ENCODE results near the gene ZNF69. TPM values are rescaled to one million over a fixed set of nuclear protein-coding genes. Genes with fewer than 3 reads are reported as not detected.
"Not testable (repeated sequence)": the region's sequence is repeated elsewhere in the genome, so short reads cannot be mapped to it uniquely, and the experiment has no call there.

The ZNF69 gene
- total RNA-seq = 1 to 10 TPM; 4.4 to 4.5 TPM
- long read RNA-seq = 0 reads

DNA sequence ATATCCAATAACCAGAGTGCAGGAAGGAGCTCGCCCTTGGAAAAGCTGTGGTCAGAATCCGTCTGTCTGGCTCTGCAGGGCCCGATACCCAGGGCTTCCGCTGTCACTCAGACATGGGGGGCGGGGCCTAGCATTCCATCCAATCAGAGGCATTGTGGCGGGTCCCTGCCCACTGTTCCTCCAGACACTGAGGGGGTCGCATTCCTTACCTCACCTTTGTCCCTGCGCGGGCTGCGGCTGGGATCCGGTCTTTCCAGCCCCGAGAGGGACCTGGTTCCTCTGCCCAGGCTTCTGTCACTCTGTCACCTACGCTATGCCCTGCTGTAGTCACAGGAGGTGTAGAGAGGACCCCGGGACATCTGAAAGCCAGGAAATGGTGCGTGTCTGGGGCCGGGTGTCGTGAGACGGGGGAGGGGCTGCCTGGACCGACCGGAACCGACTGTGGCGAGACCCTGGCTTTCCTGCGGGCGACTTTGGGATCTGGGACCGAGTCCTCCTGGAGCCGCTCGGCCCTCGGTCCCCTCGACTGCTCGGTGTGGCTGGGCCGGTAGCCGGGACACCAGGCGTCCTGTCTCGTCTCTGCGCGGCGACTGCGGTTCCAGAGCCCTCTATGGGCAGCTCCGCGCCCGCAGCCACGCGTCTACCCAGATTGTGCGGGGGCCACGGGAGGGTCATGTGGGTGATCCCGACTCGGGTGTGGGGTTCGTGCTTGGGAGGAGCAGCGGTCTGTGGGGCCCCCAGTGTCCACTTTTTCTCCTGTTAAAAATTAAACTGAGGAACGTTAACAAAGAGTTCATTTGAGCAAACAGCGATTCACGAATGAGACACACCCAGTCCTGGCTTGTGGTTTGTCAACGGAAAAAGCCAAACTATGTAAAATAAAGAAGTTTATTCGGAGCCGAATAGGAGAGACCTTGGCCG is at the start of gene ZNF69:
Gene ZNF69, plus strand, starts transcription at position 172 of the 921 bp plus-strand sequence. Its CDS starts 142 bp downstream, at position 314.
- ATAC-seq = peak; percentile 97 to 100
- DNase-seq = peak; percentile 93
- intact Hi-C loops (cut with DNase I) = loop anchor here in 1 of 2 donors (10.0 kb wide), 1 partner anchor 97 kb away; no protein-coding TSS in a partner anchor

DNA sequence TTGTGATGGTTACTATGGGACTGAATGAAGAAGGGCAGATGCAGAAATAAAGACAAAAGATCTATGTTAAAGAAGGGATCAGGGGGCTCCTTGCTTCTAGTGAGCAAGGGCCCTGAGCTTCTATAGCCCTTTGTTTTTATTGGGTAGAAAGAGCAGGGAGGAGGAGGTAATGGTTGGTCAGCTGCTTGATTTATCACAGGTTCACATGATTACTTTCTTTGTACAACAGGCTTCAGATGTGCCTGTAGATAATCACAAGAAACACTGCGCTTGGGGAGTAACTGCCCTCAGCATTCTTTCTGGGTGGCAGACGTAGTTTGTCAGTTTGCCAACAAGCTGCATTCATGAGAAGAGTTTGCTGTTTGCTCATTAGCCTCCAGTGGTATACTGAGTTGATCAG is 43.9 kb upstream of the ZNF69 start:
- ATAC-seq (no peak), DNase-seq (no peak)
- intact Hi-C loops (cut with DNase I) = no loop called here

DNA sequence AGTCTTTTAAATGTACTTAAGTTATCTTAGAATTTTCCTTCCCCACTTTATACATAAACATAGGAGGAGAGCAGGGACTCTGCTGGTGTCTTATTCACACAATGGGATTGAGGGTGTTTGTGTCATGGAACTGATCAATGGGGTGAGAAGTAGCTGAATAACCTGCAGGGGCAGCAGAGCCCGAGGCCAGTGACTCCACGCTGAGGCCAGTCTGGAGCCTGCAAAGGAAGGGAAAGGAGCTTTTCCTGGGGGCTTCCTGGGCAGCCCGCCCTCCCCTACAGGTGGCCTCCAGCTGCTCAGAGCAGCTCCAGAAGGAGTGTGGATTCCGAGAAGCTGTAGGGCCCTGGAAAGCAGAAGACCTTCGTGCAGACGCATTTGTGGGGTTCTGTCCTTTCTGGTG is 40.0 kb upstream of the ZNF69 start:
- intact Hi-C loops (cut with DNase I); ATAC-seq; DNase-seq: not testable (repeated sequence)

DNA sequence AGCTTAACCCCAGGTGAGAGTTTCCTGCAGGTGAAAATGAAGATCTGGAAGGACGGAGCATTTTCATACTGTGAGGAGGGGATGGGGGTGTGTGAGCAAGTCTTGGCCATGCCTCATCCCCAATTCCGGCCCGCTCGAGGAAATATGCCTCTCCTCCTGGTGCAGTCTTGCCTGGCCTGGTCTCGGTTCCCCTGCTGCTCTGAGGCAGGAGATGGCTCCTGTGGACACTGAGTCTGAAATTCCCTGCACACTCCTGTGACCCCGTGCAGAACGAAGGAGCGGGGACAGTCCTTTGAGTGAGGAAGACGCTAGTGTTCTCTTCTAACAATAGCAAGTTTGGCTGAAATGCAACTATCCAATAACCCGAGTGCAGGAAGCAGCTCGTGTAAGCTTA is 39.4 kb upstream of the ZNF69 start:
- ATAC-seq = no peak
- DNase-seq = no peak
- intact Hi-C loops (cut with DNase I) = no loop called here

DNA sequence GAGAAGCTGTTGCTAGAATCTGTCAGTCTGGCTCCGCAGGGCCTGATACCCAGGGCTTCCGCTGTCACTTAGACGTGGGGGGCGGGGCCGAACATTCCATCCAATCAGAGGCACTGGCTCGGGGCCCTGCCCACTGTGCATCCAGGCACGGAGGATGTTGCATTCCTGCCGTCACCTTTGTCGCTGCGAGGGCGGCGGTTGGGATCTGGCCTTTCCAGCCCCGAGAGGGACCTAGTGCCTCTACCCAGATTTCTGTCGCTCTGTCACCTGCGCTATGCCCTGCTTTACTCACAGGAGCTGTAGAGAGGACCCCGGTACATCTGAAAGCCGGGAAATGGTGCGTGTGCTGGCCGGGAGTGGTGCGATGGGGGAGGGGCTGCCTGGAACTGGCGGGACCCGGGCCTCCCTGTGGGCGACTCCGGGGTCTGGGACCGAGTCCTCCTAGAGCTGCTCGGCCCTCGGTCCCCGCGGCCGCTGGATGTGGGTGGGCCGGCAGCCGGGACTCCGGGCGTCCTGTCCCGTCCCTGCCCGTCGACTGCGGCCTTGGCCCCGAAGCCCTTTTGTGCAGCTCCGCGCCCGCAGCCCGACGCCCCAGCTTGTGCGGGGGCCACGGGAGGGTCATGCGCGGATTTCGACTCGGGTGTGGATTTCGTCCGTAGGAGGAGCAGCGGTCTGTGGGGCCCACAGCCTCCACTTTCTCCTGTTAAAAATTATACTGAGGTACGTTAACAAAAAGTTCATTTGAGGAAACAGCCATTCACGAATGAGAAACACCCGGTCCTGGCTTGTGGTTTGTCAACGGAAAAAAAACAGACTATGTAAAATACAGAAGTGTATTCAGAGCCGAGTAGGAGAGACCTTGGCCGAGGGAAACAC is 38.8 kb upstream of the ZNF69 start, which contains the start of gene ZNF439:
Gene ZNF439, plus strand, starts transcription at position 133 of the 876 bp plus-strand sequence. Its CDS starts 142 bp downstream, at position 275.
- ATAC-seq = peak; percentile 100
- intact Hi-C loops (cut with DNase I) = no loop called here
- DNase-seq = peak; percentile 95

DNA sequence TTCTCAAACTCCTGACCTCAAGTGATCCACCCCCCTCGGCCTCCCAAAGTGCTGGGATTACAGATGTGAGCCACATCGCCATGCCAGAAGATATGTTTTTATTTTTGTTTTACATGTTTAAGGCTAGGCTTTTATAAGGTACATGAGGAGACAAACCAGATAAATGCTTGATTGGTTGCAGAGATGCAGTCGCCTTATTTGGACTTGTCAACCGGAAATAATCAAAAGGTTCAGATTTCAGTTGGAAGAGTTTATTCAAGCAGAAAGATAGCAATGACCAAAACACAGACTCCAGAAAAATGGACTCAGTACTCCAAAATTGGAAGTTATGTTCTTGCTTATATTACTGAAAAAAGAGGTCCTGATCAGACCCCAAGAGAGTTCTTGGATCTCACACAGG is 37.3 kb upstream of the ZNF69 start:
- ATAC-seq; intact Hi-C loops (cut with DNase I); DNase-seq: not testable (repeated sequence)

DNA sequence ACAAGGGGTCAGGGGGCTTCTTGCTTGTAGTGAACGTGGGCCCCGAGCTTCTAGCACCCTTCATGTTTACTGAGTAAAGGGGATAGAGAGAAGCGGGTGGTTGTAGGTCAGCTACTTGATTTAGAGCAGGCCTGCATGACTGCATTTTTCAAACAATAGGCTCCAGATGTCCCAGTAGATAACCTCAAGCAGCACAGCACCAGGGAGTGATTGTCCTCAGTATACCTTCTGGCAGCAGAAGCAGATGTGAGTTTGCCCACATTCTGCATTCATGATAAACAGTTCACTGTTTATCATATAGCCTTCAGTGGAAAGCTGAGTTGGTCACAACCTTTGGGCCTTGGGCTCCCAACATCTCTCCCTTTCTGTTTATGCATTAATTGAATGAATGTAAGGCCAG is 34.2 kb upstream of the ZNF69 start:
- ATAC-seq (no peak), DNase-seq (no peak)
- intact Hi-C loops (cut with DNase I) = no loop called here

DNA sequence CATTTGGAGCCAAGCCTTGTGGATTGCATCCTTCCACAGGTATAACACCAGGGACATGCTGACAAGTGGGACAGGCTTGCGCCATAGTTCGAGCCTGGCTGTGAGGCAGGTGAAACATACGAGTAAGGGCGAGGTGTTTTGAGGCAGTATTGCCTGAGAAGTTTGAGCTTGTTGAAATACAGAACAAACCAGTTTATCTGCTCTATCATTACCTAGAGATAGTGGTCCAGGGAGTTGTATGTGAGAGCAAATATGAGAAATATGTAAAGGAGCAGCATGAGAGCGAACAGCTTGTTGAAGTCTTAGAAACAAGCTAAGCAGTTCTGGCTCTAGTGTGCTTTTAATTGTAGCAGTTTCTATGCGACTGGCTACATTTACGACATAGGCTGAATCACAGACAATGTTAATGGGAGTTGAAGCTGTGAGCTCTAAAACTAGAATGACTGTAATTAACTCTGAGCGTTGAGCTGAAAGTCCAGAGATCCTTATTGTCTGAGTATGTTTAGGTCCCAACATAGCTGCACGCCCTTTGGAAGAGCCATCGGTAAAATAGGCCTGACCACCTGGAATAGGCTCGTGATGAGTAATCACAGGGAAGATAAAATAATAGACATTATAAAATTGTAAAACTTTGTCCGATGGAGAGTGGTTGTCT is 30.9 kb upstream of the ZNF69 start:
- ATAC-seq (no peak), DNase-seq (no peak)
- intact Hi-C loops (cut with DNase I) = no loop called here

DNA sequence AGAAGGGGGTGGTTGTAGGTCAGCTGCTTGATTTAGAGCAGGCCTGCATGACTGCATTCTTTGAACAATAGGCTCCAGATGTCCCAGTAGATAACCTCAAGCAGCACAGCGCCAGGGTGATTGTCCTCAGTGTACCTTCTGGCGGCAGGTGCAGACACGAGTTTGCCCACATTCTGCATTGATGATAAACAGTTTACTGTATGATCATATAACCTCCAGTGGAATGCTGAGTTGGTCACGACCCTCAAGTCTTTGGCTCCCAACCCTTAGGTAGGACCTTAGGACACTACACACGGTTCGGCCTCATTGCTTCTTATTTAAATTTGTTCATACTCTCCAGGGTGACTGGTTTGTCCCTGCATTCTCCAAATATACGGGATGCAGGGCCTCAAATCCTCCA is 26.9 kb upstream of the ZNF69 start:
- no peak for DNase-seq
- intact Hi-C loops (cut with DNase I) = no loop called here
- no peak for ATAC-seq

DNA sequence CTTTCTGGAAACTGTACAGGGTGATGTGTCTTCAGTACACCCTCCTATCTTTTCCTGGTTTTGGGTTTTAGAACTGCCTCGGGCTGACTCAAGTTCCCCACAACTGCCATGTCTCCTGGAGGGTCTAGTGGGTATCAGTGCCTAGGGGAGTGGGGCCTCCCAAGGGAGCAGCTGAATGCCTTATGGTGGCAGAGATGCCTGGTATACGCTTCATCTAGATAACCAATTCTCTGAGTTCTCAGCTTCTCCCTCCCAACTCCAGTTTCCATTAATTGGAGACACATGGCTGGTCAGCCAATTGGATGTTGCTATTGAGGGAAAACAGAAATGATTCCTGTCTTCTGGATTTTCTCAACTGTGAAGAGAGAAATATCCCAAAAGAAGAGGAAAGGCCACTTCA is 26.3 kb upstream of the ZNF69 start:
- no peak for ATAC-seq
- DNase-seq = no peak
- intact Hi-C loops (cut with DNase I) = no loop called here

DNA sequence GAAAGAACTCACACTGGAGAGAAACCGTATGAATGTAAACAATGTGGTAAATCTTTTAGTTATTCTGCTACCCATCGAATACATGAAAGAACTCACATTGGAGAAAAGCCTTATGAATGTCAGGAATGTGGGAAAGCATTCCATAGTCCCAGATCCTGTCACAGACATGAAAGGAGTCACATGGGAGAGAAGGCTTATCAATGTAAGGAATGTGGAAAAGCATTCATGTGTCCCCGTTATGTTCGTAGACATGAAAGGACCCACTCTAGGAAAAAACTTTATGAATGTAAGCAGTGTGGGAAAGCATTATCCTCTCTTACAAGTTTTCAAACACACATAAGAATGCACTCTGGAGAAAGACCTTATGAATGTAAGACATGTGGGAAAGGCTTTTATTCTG is 19.8 kb upstream of the ZNF69 start:
- intact Hi-C loops (cut with DNase I); ATAC-seq; DNase-seq: not testable (repeated sequence)

DNA sequence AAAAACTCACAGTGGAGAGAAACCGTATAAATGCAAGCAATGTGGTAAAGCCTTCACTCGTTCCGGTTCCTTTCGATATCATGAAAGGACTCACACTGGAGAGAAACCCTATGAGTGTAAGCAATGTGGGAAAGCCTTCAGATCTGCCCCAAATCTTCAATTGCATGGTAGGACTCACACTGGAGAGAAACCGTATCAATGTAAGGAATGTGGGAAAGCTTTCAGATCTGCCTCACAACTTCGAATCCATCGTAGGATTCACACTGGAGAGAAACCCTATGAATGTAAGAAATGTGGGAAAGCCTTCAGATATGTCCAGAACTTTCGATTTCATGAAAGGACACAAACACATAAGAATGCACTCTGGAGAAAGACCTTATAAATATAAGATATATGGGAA is 19.4 kb upstream of the ZNF69 start:
- intact Hi-C loops (cut with DNase I) = no loop called here
- DNase-seq = no peak
- ATAC-seq = no peak

DNA sequence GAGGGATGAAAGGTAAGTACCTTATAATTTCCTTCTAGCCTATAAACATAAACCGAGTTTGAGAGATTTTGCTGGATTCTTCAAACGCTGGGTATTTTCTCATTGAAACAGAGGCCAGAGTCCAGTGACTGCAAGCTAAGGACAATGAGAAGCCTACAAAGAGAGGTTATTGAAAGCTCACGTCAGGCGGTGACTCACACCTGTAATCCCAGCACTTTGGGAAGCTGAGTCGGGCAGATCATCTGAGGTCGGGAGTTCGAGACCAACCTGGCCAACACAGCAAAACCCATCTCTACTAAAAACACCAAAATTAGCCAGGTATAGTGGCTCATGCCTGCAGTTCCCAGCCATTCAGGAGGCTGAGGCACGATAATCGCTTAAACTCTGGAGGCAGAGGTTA is 15.0 kb upstream of the ZNF69 start:
- DNase-seq (no peak), ATAC-seq (no peak)
- intact Hi-C loops (cut with DNase I) = no loop called here

DNA sequence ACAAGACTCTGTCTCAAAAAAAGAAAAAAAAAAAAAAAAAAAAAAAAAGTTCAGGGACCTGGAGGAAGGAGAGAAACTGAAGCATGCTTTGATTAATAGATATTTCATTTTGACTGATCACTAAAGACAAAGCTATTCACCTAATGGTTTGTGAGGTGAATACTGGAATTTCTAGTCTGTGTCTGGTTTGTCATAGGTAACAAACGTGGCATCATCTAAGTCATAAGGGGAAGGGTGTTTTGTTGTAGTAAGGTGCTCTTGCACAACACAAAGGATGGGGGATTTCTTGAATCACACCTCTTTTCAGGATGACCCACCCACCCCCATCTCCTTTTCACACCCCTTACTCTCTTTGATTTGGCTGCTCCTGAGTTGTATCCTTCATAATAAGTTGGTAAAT is 13.8 kb upstream of the ZNF69 start:
- no peak for DNase-seq
- intact Hi-C loops (cut with DNase I) = no loop called here
- ATAC-seq = no peak

DNA sequence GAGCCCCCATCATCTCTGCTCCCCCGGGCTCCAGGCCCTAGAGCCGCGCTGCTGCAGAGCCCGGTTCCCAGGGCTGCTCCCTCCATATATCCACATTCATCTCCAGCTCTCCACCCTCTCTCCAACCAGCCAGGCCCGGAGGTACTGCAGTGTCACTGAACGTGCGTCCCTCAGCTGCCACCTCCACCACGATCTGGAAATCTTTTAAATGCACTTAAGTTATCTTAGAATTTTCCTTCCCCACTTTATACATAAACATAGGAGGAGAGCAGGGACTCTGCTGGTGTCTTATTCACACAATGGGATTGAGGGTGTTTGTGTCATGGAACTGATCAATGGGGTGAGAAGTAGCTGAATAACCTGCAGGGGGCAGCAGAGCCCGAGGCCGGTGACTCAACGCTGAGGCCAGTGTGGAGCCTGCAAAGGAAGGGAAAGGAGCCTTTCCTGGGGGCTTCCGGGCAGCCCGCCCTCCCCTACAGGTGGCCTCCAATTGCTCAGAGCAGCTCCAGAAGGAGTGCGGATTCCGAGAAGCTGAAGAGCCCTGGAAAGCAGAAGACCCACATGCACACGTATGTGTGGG is 7.8 kb upstream of the ZNF69 start:
- peak; percentile 23 to 62 for ATAC-seq
- intact Hi-C loops (cut with DNase I) = loop anchor here in 1 of 2 donors (5.0 to 10.0 kb wide), 2 partner anchors 105 to 263 kb away; partner anchors contain the start of gene ZNF20
- peak; percentile 30 for DNase-seq

DNA sequence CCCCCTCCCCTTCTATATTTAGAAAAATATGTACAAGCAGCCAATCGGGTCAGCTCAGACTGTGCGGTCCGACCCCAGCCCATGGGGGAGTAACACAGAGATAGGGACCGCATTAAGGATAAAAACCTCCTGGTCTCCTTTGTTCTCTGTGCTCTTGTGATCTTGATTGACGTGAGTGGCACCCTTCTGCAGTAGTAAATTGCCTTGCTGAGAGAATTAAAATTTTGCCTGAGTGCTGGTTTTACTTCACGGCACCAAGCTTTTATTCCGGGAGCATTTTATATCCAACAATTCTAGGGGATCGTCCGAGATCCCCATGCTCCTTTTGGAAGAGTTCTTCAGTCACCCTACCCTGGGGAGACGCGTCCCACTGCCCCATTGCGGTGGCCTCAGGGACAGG is 7.0 kb upstream of the ZNF69 start:
- intact Hi-C loops (cut with DNase I) = loop anchor here in 1 of 2 donors (5.0 to 10.0 kb wide), 2 partner anchors 104 to 262 kb away; partner anchors contain the start of gene ZNF20
- ATAC-seq (no peak), DNase-seq (no peak)

DNA sequence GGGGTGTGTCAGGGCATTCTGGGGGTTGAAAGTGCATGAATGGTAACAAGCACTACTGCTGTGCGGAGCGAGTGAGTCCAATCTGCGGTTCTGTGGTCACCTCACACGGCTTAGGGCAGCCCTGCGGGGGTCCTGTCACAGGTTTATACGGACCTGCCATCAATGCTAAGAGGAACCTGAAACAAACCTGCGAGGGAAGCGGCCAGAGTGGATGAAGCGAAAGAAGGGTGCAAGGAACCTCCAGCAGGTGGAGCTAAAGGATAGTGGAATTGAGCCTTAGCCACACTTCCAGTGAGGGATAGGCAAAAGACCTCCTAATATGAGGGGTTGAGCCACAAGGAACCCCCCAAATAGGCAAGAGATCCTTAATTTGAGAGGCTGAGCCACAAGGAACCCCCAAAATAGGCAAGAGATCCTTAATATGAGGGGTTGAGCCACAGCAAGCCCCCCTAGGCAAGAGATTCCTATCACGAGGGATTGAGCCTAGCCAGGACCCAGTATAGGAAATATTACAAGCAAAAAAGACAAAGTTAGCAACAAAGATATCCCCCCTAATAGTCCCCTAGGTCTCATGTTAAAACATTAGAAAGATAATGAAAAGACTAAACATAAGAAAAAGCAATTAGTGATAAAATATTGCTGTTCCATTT is 6.3 kb upstream of the ZNF69 start:
- DNase-seq (peak; percentile 45), ATAC-seq (peak; percentile 79 to 85)
- intact Hi-C loops (cut with DNase I) = loop anchor here (1.0 to 10.0 kb wide), 3 partner anchors 104 to 261 kb away; partner anchors contain the start of gene ZNF20 (in 1 of the 2)

DNA sequence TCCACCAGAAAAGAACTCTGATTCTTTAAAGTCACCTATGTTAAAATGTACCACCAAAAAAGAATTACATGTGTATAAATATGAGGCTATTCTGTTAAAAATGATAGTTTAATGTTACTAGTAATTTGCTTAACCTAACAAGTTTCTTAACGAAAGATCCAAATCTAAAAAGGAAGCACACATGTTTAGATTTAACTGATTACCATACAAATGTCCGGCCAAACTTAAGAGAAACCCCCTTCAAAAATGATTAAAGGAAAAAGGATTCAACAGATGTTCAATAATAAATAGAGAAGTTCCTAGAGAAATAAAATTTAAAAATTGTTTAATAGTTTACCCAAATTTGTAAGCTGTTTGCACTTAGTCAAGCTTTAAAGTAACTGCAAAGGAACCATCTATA is 5.0 kb upstream of the ZNF69 start:
- DNase-seq = no peak
- intact Hi-C loops (cut with DNase I) = loop anchor here (2.0 to 10.0 kb wide), 3 partner anchors 102 to 260 kb away; partner anchors contain the start of gene ZNF20 (in 1 of the 2)

More for the DNA sequence above, 5.0 kb upstream of the ZNF69 start:
- ATAC-seq = no peak

Data from left cardiac atrium (tissue), 4 donors.